ENCODE results near the gene BAHD1. TPM values are rescaled to one million over a fixed set of nuclear protein-coding genes. Genes with fewer than 3 reads are reported as not detected.

The BAHD1 gene
- total RNA-seq (2014; rRNA removed; shearing (Covaris generic); ENCODE audit: low replicate concordance) = 10.3 and 15.4 TPM in 2 replicates

- Histone ChIP-seq H3K79me2 (ENCODE audit: low read length) (peaks cover 35% of the 10 kb centered on the region), H3K27ac (ENCODE audit: low read length) (no peak within 1 kb of the TSS), H3K36me3 (ENCODE audit: insufficient read depth, low read length) (no peaks in the 10 kb centered on the region), H3K9ac (ENCODE audit: low read length) (peak within 1 kb of the TSS; percentile 85), H3K9me3 (ENCODE audit: low read length) (no peaks in the 10 kb centered on the region), H4K20me1 (ENCODE audit: insufficient read depth, low read depth, low read length) (peaks cover 41% of the 10 kb centered on the region), H2AFZ (ENCODE audit: low read length) (peak within 1 kb of the TSS; percentile 79), H3K27me3 (ENCODE audit: low read length) (no peaks in the 10 kb centered on the region), H3K9me2 (replicated peaks; ENCODE audit: insufficient read depth, low read length) (no peaks in the 10 kb centered on the region), H3K4me3 (ENCODE audit: low read length) (peak within 1 kb of the TSS; percentile 79), H3K4me1 (ENCODE audit: low read length) (peaks cover 43% of the 10 kb centered on the region), H3K4me2 (ENCODE audit: low read depth, low read length, poor library complexity, severe bottlenecking) (peak within 1 kb of the TSS; percentile 83)
- DNase-seq = peak; percentile 98
These were observed at the start of gene BAHD1 for GRCh38 chr15:40440743-40441564. Gene BAHD1, plus strand, starts transcription at chr15:40440953. Its CDS starts 17,512 bp downstream, at chr15:40458465.

GRCh38 chr15:40392986-40393948 lies 47.5 kb upstream of the BAHD1 start:
- Histone ChIP-seq H3K36me3 (ENCODE audit: insufficient read depth, low read length) (peaks cover 48% of the 10 kb centered on the region), H3K4me3 (ENCODE audit: low read length) (no peak overlapping the region), H3K27me3 (ENCODE audit: low read length) (no peaks in the 10 kb centered on the region)

GRCh38 chr15:40397688-40398412 lies 42.9 kb upstream of the BAHD1 start:
- H3K27ac ChIP-seq (ENCODE audit: low read length) = no peak overlapping the region

More at GRCh38 chr15:40392986-40393948, 47.5 kb upstream of the BAHD1 start:
- DNase-seq = no peak
- Histone ChIP-seq H2AFZ (ENCODE audit: low read length) (no peak overlapping the region), H3K4me1 (ENCODE audit: low read length) (no peaks in the 10 kb centered on the region), H3K79me2 (ENCODE audit: low read length) (no peaks in the 10 kb centered on the region), H3K9me2 (replicated peaks; ENCODE audit: insufficient read depth, low read length) (no peaks in the 10 kb centered on the region), H3K9me3 (ENCODE audit: low read length) (no peaks in the 10 kb centered on the region), H3K27ac (ENCODE audit: low read length) (no peak overlapping the region), H3K9ac (ENCODE audit: low read length) (no peak overlapping the region), H4K20me1 (ENCODE audit: insufficient read depth, low read depth, low read length) (no peaks in the 10 kb centered on the region), H3K4me2 (ENCODE audit: low read depth, low read length, poor library complexity, severe bottlenecking) (no peak overlapping the region)

GRCh38 chr15:40398413-40398873 lies 42.3 kb upstream of the BAHD1 start:
- no peak for DNase-seq
- no peak overlapping the region for H2AFZ ChIP-seq (ENCODE audit: low read length)
- no peaks in the 10 kb centered on the region for H3K4me1 ChIP-seq (ENCODE audit: low read length)
- no peak overlapping the region for H3K4me2 ChIP-seq (ENCODE audit: low read depth, low read length, poor library complexity, severe bottlenecking)
- H3K9me2 ChIP-seq (replicated peaks; ENCODE audit: insufficient read depth, low read length) = no peaks in the 10 kb centered on the region
- no peaks in the 10 kb centered on the region for H3K9me3 ChIP-seq (ENCODE audit: low read length)
- H4K20me1 ChIP-seq (ENCODE audit: insufficient read depth, low read depth, low read length) = no peaks in the 10 kb centered on the region
- no peak overlapping the region for H3K27ac ChIP-seq (ENCODE audit: low read length)
- no peak overlapping the region for H3K9ac ChIP-seq (ENCODE audit: low read length)
- H3K79me2 ChIP-seq (ENCODE audit: low read length) = no peaks in the 10 kb centered on the region
- peaks cover 8% of the 10 kb centered on the region; the same call in 1 of the 2 replicates for H3K36me3 ChIP-seq (ENCODE audit: insufficient read depth, low read length)
- no peaks in the 10 kb centered on the region for H3K27me3 ChIP-seq (ENCODE audit: low read length)
- no peak overlapping the region for H3K4me3 ChIP-seq (ENCODE audit: low read length)

More at GRCh38 chr15:40397688-40398412, 42.9 kb upstream of the BAHD1 start:
- no peak for DNase-seq
- no peaks in the 10 kb centered on the region for H3K27me3 ChIP-seq (ENCODE audit: low read length)
- H4K20me1 ChIP-seq (ENCODE audit: insufficient read depth, low read depth, low read length) = no peaks in the 10 kb centered on the region
- H3K9me2 ChIP-seq (replicated peaks; ENCODE audit: insufficient read depth, low read length) = no peaks in the 10 kb centered on the region
- H3K4me3 ChIP-seq (ENCODE audit: low read length) = no peak overlapping the region
- H3K36me3 ChIP-seq (ENCODE audit: insufficient read depth, low read length) = peaks cover 13% of the 10 kb centered on the region
- H3K4me1 ChIP-seq (ENCODE audit: low read length) = no peaks in the 10 kb centered on the region
- no peaks in the 10 kb centered on the region for H3K79me2 ChIP-seq (ENCODE audit: low read length)
- no peak overlapping the region for H2AFZ ChIP-seq (ENCODE audit: low read length)
- no peak overlapping the region for H3K4me2 ChIP-seq (ENCODE audit: low read depth, low read length, poor library complexity, severe bottlenecking)
- H3K9ac ChIP-seq (ENCODE audit: low read length) = no peak overlapping the region
- no peaks in the 10 kb centered on the region for H3K9me3 ChIP-seq (ENCODE audit: low read length)

GRCh38 chr15:40399370-40399769 lies 41.4 kb upstream of the BAHD1 start:
- no peaks in the 10 kb centered on the region for H4K20me1 ChIP-seq (ENCODE audit: insufficient read depth, low read depth, low read length)
- H3K9me2 ChIP-seq (replicated peaks; ENCODE audit: insufficient read depth, low read length) = no peaks in the 10 kb centered on the region
- H3K4me3 ChIP-seq (ENCODE audit: low read length) = no peak overlapping the region
- no peaks in the 10 kb centered on the region for H3K9me3 ChIP-seq (ENCODE audit: low read length)
- no peak overlapping the region for H2AFZ ChIP-seq (ENCODE audit: low read length)
- no peak overlapping the region for H3K9ac ChIP-seq (ENCODE audit: low read length)
- H3K27me3 ChIP-seq (ENCODE audit: low read length) = no peaks in the 10 kb centered on the region
- H3K4me2 ChIP-seq (ENCODE audit: low read depth, low read length, poor library complexity, severe bottlenecking) = no peak overlapping the region
- H3K27ac ChIP-seq (ENCODE audit: low read length) = no peak overlapping the region
- H3K4me1 ChIP-seq (ENCODE audit: low read length) = no peaks in the 10 kb centered on the region
- DNase-seq = no peak
- H3K79me2 ChIP-seq (ENCODE audit: low read length) = no peaks in the 10 kb centered on the region
- no peaks in the 10 kb centered on the region for H3K36me3 ChIP-seq (ENCODE audit: insufficient read depth, low read length)

GRCh38 chr15:40405501-40406381 lies 35.0 kb upstream of the BAHD1 start, which contains the start of gene IVD:
Gene IVD, plus strand, starts transcription at chr15:40405795. Its CDS starts 33 bp downstream, at chr15:40405828.
- Histone ChIP-seq H3K36me3 (ENCODE audit: insufficient read depth, low read length) (peaks cover 19% of the 10 kb centered on the region; the same call in 1 of the 2 replicates), H4K20me1 (ENCODE audit: insufficient read depth, low read depth, low read length) (no peaks in the 10 kb centered on the region), H3K27ac (ENCODE audit: low read length) (peak within 1 kb of the TSS; percentile 59), H3K79me2 (ENCODE audit: low read length) (peaks cover 29% of the 10 kb centered on the region), H3K9ac (ENCODE audit: low read length) (peak within 1 kb of the TSS; percentile 89), H3K4me1 (ENCODE audit: low read length) (peaks cover 26% of the 10 kb centered on the region), H3K9me2 (replicated peaks; ENCODE audit: insufficient read depth, low read length) (no peaks in the 10 kb centered on the region), H3K4me2 (ENCODE audit: low read depth, low read length, poor library complexity, severe bottlenecking) (peak within 1 kb of the TSS; percentile 86), H3K9me3 (ENCODE audit: low read length) (no peaks in the 10 kb centered on the region), H3K4me3 (ENCODE audit: low read length) (peak within 1 kb of the TSS; percentile 77), H2AFZ (ENCODE audit: low read length) (peak within 1 kb of the TSS; percentile 75), H3K27me3 (ENCODE audit: low read length) (no peaks in the 10 kb centered on the region)
- peak; percentile 97 for DNase-seq
